ENCODE results near the gene GALNT14. TPM values are rescaled to one million over a fixed set of nuclear protein-coding genes. Genes with fewer than 3 reads are reported as not detected.

GALNT14 gene
- total and polyA plus RNA-seq, 2 of the 13 experiments (the other 11 are each of a cell fraction or from before 2014, with no cell fraction given): not detected

GRCh38 chr2:30903326-30903725 is 234.9 kb downstream of the GALNT14 start:
- ChIA-PET CTCF (ENCODE audit: low intra/inter-chr PET ratio, low total read pairs) (no interaction called here), POLR2A (no interaction called here)
- H3K27me3 ChIP-seq (ENCODE audit: control insufficient read depth in 1 of 2, insufficient read depth in 2 of 2, low read length in 2 of 2): peaks cover 0 to 10% of the 10 kb centered on the region in 2 experiments; a peak in 2 of 5 replicates
- no TSS peak for BruUV-seq (replicated peaks)
- FAIRE-seq (no peak), ATAC-seq (no peak), DNase-seq (ENCODE audit: low spot score) (no peak)
- H3K9me3 ChIP-seq (ENCODE audit: low read length): no peaks in the 10 kb centered on the region
- H3K36me3 ChIP-seq (replicated peaks in 1 of 2; ENCODE audit: control insufficient read depth in 1 of 2, insufficient read depth in 2 of 2, low read length in 2 of 2): no peaks in the 10 kb centered on the region
- intact Hi-C loops (cut with micrococcal nuclease; ENCODE audit: unreplicated experiment) (no loop called here), in situ Hi-C loops (cut with HindIII; ENCODE audit: extremely low pct_ligation_motif_present, low pct_unique_long_range_greater_than_20kb) (no loop called here)
- H3K9ac ChIP-seq (ENCODE audit: insufficient read depth, low read depth, low read length): no peak overlapping the region
- peak; percentile 72; the same call in 1 of the 2 replicates for TF ChIP-seq ZNF543 (CRISPR knock-in tag; IDR thresholded peaks at IDR 0.05)
- TF ChIP-seq MIER2 (CRISPR knock-in tag; IDR thresholded peaks at IDR 0.05): no peak
- no peak for TF ChIP-seq MTF1 (CRISPR knock-in tag; IDR thresholded peaks at IDR 0.05)
- TF ChIP-seq ZNF746 (CRISPR knock-in tag; IDR thresholded peaks at IDR 0.05): no peak
- no peak for TF ChIP-seq ATRX (CRISPR knock-in tag; IDR thresholded peaks at IDR 0.05; ENCODE audit: borderline replicate concordance)
- 8% methylated on average over 5 of the region's 5 CpGs for WGBS (ENCODE audit: low lambda C conversion rate)
- no peak overlapping the region for H3K4me3 ChIP-seq (replicated peaks in 1 of 3; ENCODE audit: insufficient read depth in 1 of 3, low read depth in 2 of 3, low read length in 3 of 3)
- no peaks in the 10 kb centered on the region for H3K79me2 ChIP-seq (ENCODE audit: insufficient read depth, low read length)
- H2AFZ ChIP-seq (ENCODE audit: low read length): no peak overlapping the region
- no peaks in the 10 kb centered on the region for H3K4me1 ChIP-seq (ENCODE audit: insufficient read depth, low read length)
- H3K27ac ChIP-seq (ENCODE audit: extremely low read length, insufficient read depth, low read length): no peak overlapping the region
- H3K4me2 ChIP-seq (ENCODE audit: low read depth, low read length): no peak overlapping the region
- H4K20me1 ChIP-seq (ENCODE audit: insufficient read depth, low read length): no peaks in the 10 kb centered on the region

DNA sequence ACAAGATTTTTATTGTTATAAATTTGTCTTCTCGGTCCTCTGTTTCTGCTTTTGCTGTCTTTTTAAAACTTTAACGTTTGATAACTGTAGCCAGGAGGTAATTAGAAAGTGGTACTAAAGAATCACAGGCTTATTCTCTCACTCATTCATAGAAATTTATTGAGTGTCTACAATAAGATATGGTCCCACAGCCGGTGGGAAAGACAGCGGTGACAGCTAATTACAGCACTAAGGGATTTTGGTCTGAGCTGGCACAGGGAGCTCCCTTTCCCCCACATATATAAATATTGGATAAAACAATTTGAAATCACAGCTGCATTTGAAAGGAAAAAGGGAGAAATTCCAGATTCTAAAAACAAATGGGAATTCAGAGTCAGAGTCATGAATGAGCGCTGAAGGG is 237.9 kb downstream of the GALNT14 start:
- ChIA-PET POLR2A (no interaction called here), CTCF (ENCODE audit: low intra/inter-chr PET ratio, low total read pairs) (no interaction called here)
- Histone ChIP-seq H3K4me2 (ENCODE audit: low read depth, low read length) (no peak overlapping the region), H3K27ac (ENCODE audit: extremely low read length, insufficient read depth, low read length) (no peak overlapping the region), H3K4me1 (ENCODE audit: insufficient read depth, low read length) (no peaks in the 10 kb centered on the region), H3K27me3 (ENCODE audit: control insufficient read depth in 1 of 2, insufficient read depth in 2 of 2, low read length in 2 of 2) (peaks cover 0 to 25% of the 10 kb centered on the region in 2 experiments; a peak in 3 of 5 replicates), H2AFZ (ENCODE audit: low read length) (no peak overlapping the region), H3K9ac (ENCODE audit: insufficient read depth, low read depth, low read length) (no peak overlapping the region), H4K20me1 (ENCODE audit: insufficient read depth, low read length) (no peaks in the 10 kb centered on the region), H3K4me3 (replicated peaks in 1 of 3; ENCODE audit: insufficient read depth in 1 of 3, low read depth in 2 of 3, low read length in 3 of 3) (no peak overlapping the region), H3K36me3 (replicated peaks in 1 of 2; ENCODE audit: control insufficient read depth in 1 of 2, insufficient read depth in 2 of 2, low read length in 2 of 2) (no peaks in the 10 kb centered on the region), H3K9me3 (ENCODE audit: low read length) (no peaks in the 10 kb centered on the region), H3K79me2 (ENCODE audit: insufficient read depth, low read length) (no peaks in the 10 kb centered on the region)
- in situ Hi-C loops (cut with HindIII; ENCODE audit: extremely low pct_ligation_motif_present, low pct_unique_long_range_greater_than_20kb): no loop called here
- intact Hi-C loops (cut with micrococcal nuclease; ENCODE audit: unreplicated experiment): no loop called here
- no TSS peak for BruUV-seq (replicated peaks)
- ATAC-seq: no peak
- WGBS (ENCODE audit: low lambda C conversion rate): 30% methylated on average over 5 of the region's 5 CpGs
- no peak for DNase-seq (ENCODE audit: low spot score)
- FAIRE-seq: no peak
- TF ChIP-seq ZSCAN25 (CRISPR knock-in tag; IDR thresholded peaks at IDR 0.05) (no peak), PAF1 (CRISPR knock-in tag; IDR thresholded peaks at IDR 0.05) (no peak), MYNN (CRISPR knock-in tag; IDR thresholded peaks at IDR 0.05; ENCODE audit: low read depth) (no peak), SRF (IDR thresholded peaks at IDR 0.05; ENCODE audit: low read depth, low read length) (no peak), MTA1 (CRISPR knock-in tag; IDR thresholded peaks at IDR 0.05; ENCODE audit: borderline replicate concordance) (no peak), SP1 (IDR thresholded peaks at IDR 0.05) (no peak), SP1 (CRISPR knock-in tag; IDR thresholded peaks at IDR 0.05) (no peak), ZNF672 (CRISPR knock-in tag; IDR thresholded peaks at IDR 0.05) (no peak), SOX5 (CRISPR knock-in tag; IDR thresholded peaks at IDR 0.05; ENCODE audit: borderline replicate concordance) (no peak), TBL1XR1 (IDR thresholded peaks at IDR 0.05; ENCODE audit: borderline replicate concordance, low read length, partially characterized antibody) (no peak), U2AF1 (optimal IDR thresholded peaks at IDR 0.05; ENCODE audit: low read depth, low read length) (no peak), ZBTB44 (CRISPR knock-in tag; IDR thresholded peaks at IDR 0.05) (no peak)
- TF ChIP-seq, protein P1, sequence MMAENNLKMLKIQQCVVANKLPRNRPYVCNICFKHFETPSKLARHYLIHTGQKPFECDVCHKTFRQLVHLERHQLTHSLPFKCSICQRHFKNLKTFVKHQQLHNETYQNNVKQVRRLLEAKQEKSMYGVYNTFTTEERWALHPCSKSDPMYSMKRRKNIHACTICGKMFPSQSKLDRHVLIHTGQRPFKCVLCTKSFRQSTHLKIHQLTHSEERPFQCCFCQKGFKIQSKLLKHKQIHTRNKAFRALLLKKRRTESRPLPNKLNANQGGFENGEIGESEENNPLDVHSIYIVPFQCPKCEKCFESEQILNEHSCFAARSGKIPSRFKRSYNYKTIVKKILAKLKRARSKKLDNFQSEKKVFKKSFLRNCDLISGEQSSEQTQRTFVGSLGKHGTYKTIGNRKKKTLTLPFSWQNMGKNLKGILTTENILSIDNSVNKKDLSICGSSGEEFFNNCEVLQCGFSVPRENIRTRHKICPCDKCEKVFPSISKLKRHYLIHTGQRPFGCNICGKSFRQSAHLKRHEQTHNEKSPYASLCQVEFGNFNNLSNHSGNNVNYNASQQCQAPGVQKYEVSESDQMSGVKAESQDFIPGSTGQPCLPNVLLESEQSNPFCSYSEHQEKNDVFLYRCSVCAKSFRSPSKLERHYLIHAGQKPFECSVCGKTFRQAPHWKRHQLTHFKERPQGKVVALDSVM (CRISPR knock-in tag; IDR thresholded peaks at IDR 0.05): no peak
